Activated naive CD4-positive, alpha-beta T cell treated with anti-CD3 and anti-CD28 coated beads, Interleukin-2, amount 50 U/mL, for 24 hours (primary cell): Measurements from ENCODE around the gene PRSS35.
"Not testable (repeated sequence)": the region's sequence is repeated elsewhere in the genome, so short reads cannot be mapped to it uniquely, and the experiment has no call there.

Source experiments
- H3K27ac Mint-ChIP-seq: one replicate; pipeline ENCODE4 v1.8.0; 2021; ENCODE audit warnings: mild to moderate bottlenecking, mixed read lengths
- H3K27me3 Mint-ChIP-seq: one replicate; pipeline ENCODE4 v1.8.0; 2021; ENCODE audit warnings: mixed read lengths
- H3K36me3 Mint-ChIP-seq: one replicate; pipeline ENCODE4 v1.8.0; 2021; ENCODE audit warnings: mixed read lengths
- H3K4me1 Mint-ChIP-seq: one replicate; pipeline ENCODE4 v1.8.0; 2021; ENCODE audit warnings: mixed read lengths
- H3K4me3 Mint-ChIP-seq: one replicate; pipeline ENCODE4 v1.8.0; 2021; ENCODE audit warnings: mild to moderate bottlenecking, mixed read lengths
- H3K9me3 Mint-ChIP-seq: one replicate; pipeline ENCODE4 v1.8.0; 2021; ENCODE audit warnings: mixed read lengths

PRSS35 gene

GRCh38 chr6:83511901-83512681, at the start of gene PRSS35:
TSS of gene PRSS35 (plus strand) at chr6:83512534. CDS start at chr6:83523442, 10,908 bp downstream.
- no peaks in the 10 kb centered on the region for H3K9me3 Mint-ChIP-seq
- peak within 1 kb of the TSS; percentile 12 for H3K4me3 Mint-ChIP-seq

GRCh38 chr6:83463886-83464285, 48.4 kb upstream of the PRSS35 start:
- H3K4me1 Mint-ChIP-seq = no peaks in the 10 kb centered on the region
- peaks cover 3% of the 10 kb centered on the region for H3K27me3 Mint-ChIP-seq
- H3K9me3 Mint-ChIP-seq = no peaks in the 10 kb centered on the region
- H3K27ac Mint-ChIP-seq = no peak overlapping the region
- no peak overlapping the region for H3K4me3 Mint-ChIP-seq
- no peaks in the 10 kb centered on the region for H3K36me3 Mint-ChIP-seq

More at GRCh38 chr6:83511901-83512681, at the start of gene PRSS35:
- Mint-ChIP-seq H3K27me3 (peaks cover 28% of the 10 kb centered on the region), H3K4me1 (peaks cover 7% of the 10 kb centered on the region), H3K27ac (no peak within 1 kb of the TSS), H3K36me3 (no peaks in the 10 kb centered on the region)

- H3K4me3 Mint-ChIP-seq = no peak overlapping the region
- no peak overlapping the region for H3K27ac Mint-ChIP-seq
- no peaks in the 10 kb centered on the region for H3K9me3 Mint-ChIP-seq
- no peaks in the 10 kb centered on the region for H3K36me3 Mint-ChIP-seq
- H3K27me3 Mint-ChIP-seq = peaks cover 3% of the 10 kb centered on the region
- H3K4me1 Mint-ChIP-seq = no peaks in the 10 kb centered on the region
These were observed 47.8 kb upstream of the PRSS35 start for GRCh38 chr6:83464381-83465140.

GRCh38 chr6:83466328-83466727, 46.0 kb upstream of the PRSS35 start:
- Mint-ChIP-seq H3K27ac (no peak overlapping the region), H3K9me3 (no peaks in the 10 kb centered on the region), H3K27me3 (peaks cover 6% of the 10 kb centered on the region), H3K4me1 (no peaks in the 10 kb centered on the region), H3K36me3 (no peaks in the 10 kb centered on the region), H3K4me3 (no peak overlapping the region)

DNA sequence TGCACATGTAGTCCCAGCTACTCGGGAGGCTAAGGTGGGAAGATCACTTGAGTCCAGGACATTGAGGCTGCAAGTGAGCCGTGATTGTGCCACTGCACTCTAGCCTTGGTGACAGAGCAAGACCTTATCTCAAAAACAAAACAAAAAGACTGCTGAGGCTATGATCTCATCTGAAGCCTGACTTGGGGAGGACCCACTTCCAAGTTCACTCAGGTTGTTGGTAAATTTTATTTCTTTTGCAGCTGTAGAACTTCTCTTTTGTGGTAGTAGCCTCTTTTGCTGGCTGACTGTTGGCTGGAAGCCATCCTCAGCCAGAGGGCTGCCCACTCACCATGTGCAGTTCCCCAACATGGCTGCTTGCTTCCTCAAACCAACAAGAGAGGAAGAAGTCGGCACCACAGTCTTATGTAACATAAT, 44.7 kb upstream of the PRSS35 start:
- no peaks in the 10 kb centered on the region for H3K36me3 Mint-ChIP-seq
- no peak overlapping the region for H3K27ac Mint-ChIP-seq
- H3K4me3 Mint-ChIP-seq = no peak overlapping the region
- H3K4me1 Mint-ChIP-seq = no peaks in the 10 kb centered on the region
- H3K27me3 Mint-ChIP-seq = peaks cover 6% of the 10 kb centered on the region
- no peaks in the 10 kb centered on the region for H3K9me3 Mint-ChIP-seq

GRCh38 chr6:83470001-83470400, 42.3 kb upstream of the PRSS35 start:
- no peak overlapping the region for H3K4me3 Mint-ChIP-seq
- H3K9me3 Mint-ChIP-seq = no peaks in the 10 kb centered on the region

DNA sequence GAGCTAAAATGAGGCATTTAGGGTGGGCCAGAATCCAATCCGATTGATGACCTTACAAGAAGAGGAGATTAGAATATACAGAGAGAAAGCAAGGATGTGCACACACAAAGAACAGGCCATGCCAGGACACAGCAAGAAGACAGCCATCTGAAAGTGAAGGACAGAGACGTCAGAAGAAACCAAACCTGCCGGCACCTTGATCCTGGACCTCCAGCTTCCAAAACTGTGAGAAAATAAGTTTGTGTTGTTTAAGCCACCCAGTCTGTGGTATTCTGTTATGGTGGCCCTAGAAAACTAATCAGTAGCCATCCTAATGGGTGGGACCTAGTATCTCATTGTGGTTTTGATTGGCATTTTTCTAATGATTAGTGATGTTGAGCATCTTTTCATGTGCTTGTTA, 41.7 kb upstream of the PRSS35 start:
- H3K4me1 Mint-ChIP-seq = no peaks in the 10 kb centered on the region
- no peaks in the 10 kb centered on the region for H3K36me3 Mint-ChIP-seq
- no peaks in the 10 kb centered on the region for H3K9me3 Mint-ChIP-seq
- H3K27me3 Mint-ChIP-seq = peaks cover 4% of the 10 kb centered on the region
- H3K27ac Mint-ChIP-seq = no peak overlapping the region
- no peak overlapping the region for H3K4me3 Mint-ChIP-seq

More at GRCh38 chr6:83470001-83470400, 42.3 kb upstream of the PRSS35 start:
- H3K27me3 Mint-ChIP-seq = peaks cover 4% of the 10 kb centered on the region
- H3K36me3 Mint-ChIP-seq = no peaks in the 10 kb centered on the region
- H3K4me1 Mint-ChIP-seq = no peaks in the 10 kb centered on the region
- H3K27ac Mint-ChIP-seq = no peak overlapping the region

DNA sequence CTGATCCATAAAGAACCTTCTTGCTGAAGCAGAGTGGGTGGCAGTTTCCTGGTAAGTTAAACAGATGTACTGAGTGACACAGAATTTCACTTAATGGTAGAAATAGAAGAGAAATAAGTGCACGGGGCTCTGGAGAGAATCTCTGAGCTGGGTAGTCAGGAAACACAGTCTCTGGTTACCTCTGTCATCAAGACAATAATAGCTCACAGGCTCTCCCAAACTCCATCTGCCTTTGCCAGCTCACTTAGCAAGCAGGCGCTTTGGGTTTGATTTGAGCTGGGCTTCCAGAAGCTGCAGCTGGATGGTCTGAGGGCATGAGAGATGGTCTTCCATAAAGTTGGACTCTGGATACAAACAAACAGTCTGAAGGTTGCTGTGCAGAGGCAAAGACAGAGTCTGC, 39.6 kb upstream of the PRSS35 start:
- Mint-ChIP-seq H3K27me3 (peaks cover 5% of the 10 kb centered on the region), H3K4me1 (no peaks in the 10 kb centered on the region), H3K27ac (no peak overlapping the region), H3K36me3 (no peaks in the 10 kb centered on the region), H3K9me3 (no peaks in the 10 kb centered on the region), H3K4me3 (no peak overlapping the region)

DNA sequence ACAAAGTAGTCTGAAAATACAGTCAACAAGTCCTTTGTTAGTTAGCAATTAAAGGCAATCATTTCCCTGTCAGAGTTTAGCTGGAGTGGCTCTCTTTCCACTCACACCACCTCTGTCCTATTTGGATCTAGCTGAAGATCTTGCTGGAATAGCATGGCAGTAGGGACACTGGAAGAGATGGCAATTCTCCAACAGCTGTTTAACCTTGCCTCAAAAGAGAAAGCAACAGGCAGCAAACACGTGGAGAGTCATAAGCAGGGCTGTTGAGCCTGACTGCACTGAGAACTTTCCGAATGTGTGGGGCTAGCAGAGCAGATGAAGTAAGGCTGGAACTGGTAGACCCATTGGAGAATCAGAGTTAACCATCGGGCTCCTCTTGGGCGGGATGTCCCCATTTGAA, 38.0 kb upstream of the PRSS35 start:
- no peaks in the 10 kb centered on the region for H3K9me3 Mint-ChIP-seq
- H3K27ac Mint-ChIP-seq = no peak overlapping the region
- no peaks in the 10 kb centered on the region for H3K4me1 Mint-ChIP-seq

DNA sequence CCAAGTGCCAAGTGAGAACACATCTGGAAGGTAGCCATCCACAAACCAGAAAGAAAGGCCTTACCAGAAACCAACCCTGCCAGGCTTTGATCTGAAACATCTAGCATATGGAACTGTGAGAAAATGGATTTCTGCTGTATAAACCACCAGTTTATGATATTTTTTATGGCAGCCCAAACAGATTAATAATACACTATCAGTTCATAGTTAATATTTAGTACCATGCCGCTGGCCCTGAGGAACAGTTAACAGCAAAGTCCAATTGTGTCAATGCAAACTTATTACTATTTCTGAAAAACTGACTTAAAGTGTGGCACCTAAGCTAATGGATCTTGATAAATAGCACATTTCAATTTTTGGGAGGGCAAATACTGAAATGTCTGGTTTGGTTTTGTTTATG, 35.4 kb upstream of the PRSS35 start:
- Mint-ChIP-seq H3K27ac (no peak overlapping the region), H3K4me1 (no peaks in the 10 kb centered on the region), H3K9me3 (no peaks in the 10 kb centered on the region), H3K27me3 (peaks cover 1% of the 10 kb centered on the region), H3K36me3 (no peaks in the 10 kb centered on the region), H3K4me3 (no peak overlapping the region)

More for the DNA sequence above, 38.0 kb upstream of the PRSS35 start:
- Mint-ChIP-seq H3K27me3 (peaks cover 5% of the 10 kb centered on the region), H3K36me3 (no peaks in the 10 kb centered on the region), H3K4me3 (no peak overlapping the region)

- Mint-ChIP-seq H3K27me3 (peaks cover 3% of the 10 kb centered on the region), H3K4me3 (no peak overlapping the region), H3K27ac (no peak overlapping the region), H3K36me3 (no peaks in the 10 kb centered on the region), H3K4me1 (no peaks in the 10 kb centered on the region), H3K9me3 (no peaks in the 10 kb centered on the region)
These were observed 32.9 kb upstream of the PRSS35 start for GRCh38 chr6:83479389-83479788.

GRCh38 chr6:83480470-83480869, 31.9 kb upstream of the PRSS35 start:
- H3K9me3 Mint-ChIP-seq = no peaks in the 10 kb centered on the region
- no peaks in the 10 kb centered on the region for H3K36me3 Mint-ChIP-seq
- no peaks in the 10 kb centered on the region for H3K4me1 Mint-ChIP-seq

DNA sequence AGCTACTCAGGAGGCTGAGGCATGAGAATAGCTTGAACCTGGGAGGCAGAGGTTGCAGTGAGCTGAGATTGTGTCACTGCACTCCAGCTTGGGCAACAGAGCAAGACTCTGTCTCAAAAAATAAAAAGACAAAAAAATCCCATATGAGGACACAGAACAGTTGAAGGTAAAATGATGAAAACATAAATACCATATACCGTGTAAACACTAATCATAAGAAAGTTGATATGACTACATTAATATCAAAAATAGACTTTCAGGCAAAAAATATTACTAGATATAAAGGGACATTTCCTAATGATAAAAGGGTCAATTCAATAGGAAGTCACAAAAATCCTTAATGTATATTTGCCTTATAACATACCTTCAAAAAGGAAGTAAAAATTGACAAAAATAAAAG, 30.4 kb upstream of the PRSS35 start:
- not testable (repeated sequence) for H3K4me3 Mint-ChIP-seq, H3K27ac Mint-ChIP-seq, H3K4me1 Mint-ChIP-seq, H3K27me3 Mint-ChIP-seq, H3K36me3 Mint-ChIP-seq, H3K9me3 Mint-ChIP-seq

More at GRCh38 chr6:83480470-83480869, 31.9 kb upstream of the PRSS35 start:
- Mint-ChIP-seq H3K27me3 (peaks cover 3% of the 10 kb centered on the region), H3K4me3 (no peak overlapping the region), H3K27ac (no peak overlapping the region)

- Mint-ChIP-seq H3K4me3 (no peak overlapping the region), H3K27ac (no peak overlapping the region), H3K9me3 (no peaks in the 10 kb centered on the region), H3K4me1 (no peaks in the 10 kb centered on the region), H3K36me3 (no peaks in the 10 kb centered on the region), H3K27me3 (no peaks in the 10 kb centered on the region)
These were observed 23.9 kb upstream of the PRSS35 start for GRCh38 chr6:83488448-83488847.

GRCh38 chr6:83488861-83489260, 23.5 kb upstream of the PRSS35 start:
- Mint-ChIP-seq H3K27me3 (no peaks in the 10 kb centered on the region), H3K36me3 (no peaks in the 10 kb centered on the region), H3K4me1 (no peaks in the 10 kb centered on the region), H3K4me3 (no peak overlapping the region), H3K27ac (no peak overlapping the region), H3K9me3 (no peaks in the 10 kb centered on the region)

DNA sequence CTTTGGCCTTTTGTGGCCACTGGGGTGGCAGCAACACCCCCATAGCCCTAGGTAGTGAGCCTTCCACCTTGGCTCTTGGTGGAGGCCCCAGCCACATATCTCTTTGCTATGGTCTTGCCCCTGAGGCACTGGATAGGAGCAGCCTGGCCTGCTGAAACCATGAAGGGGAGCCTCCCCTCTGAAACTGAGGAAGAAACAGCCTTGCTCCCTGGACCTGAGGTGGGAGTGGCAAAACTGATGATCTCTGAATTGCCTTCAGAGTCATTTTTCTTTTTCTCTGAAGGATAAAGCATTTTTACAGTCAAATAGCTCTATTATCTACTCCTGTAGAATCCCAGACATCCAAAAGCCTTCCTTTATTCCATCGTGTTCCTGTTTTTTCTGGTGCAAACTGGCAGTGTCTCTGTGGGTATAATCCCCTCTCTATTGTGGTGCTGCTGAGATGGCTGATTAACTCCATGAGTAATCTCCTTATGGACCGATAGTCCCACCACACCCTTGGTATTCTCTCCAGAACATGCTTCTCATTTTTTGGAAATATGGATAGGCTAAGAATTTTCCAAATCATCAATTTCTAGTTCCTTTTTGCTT, 22.0 kb upstream of the PRSS35 start:
- Mint-ChIP-seq H3K36me3 (no peaks in the 10 kb centered on the region), H3K27ac (no peak overlapping the region), H3K27me3 (peaks cover 4% of the 10 kb centered on the region), H3K9me3 (no peaks in the 10 kb centered on the region), H3K4me3 (no peak overlapping the region), H3K4me1 (no peaks in the 10 kb centered on the region)
